Esophagus squamous epithelium (tissue), 5 donors: Measurements from ENCODE around the gene PTPRO. TPM values are rescaled to one million over a fixed set of nuclear protein-coding genes. Genes with fewer than 3 reads are reported as not detected.

ENCODE experiments used
- DNase-seq: peaks from one replicate; lab custom pipeline; 2025; lab: John Stamatoyannopoulos, UW
- H3K27ac ChIP-seq, 4 donors: fragments of 200-600 bp; sonication (generic); one replicate each; pipeline ENCODE4 v1.5.1; 2016 to 2019; ENCODE audit warnings: mild to moderate bottlenecking in 1 of 4
- H3K27me3 ChIP-seq, 4 donors: fragments of 200-600 bp; sonication (generic); 1 replicate in 3 of 4; 2 replicates in 1 of 4; pipeline versions ENCODE4 v1.5.1 to v1.6.0; 2017 to 2021; ENCODE audit warnings: antibody characterized with exemption in 1 of 4
- H3K36me3 ChIP-seq, 3 donors: fragments of 200-600 bp; sonication (generic); one replicate each; pipeline ENCODE4 v1.5.1; 2016 to 2019
- H3K4me1 ChIP-seq, 3 donors: fragments of 200-600 bp; sonication (generic); one replicate each; pipeline ENCODE4 v1.5.1; 2017 to 2019
- H3K4me3 ChIP-seq, 4 donors: fragments of 200-600 bp; sonication (generic); 1 replicate in 3 of 4; 2 replicates in 1 of 4; pipeline ENCODE4 v1.5.1; 2016 to 2019; ENCODE audit warnings: mild to moderate bottlenecking in 2 of 4, moderate library complexity in 1 of 4
- H3K9me3 ChIP-seq, 3 donors: fragments of 200-600 bp; sonication (generic); one replicate each; pipeline ENCODE4 v1.5.1; 2016 to 2019
- POLR2A ChIP-seq, 4 donors: fragments of 450-650 bp; IDR thresholded peaks; one replicate each; pipeline ENCODE4 v1.6.1; 2017; ENCODE audit warnings: antibody characterized with exemption in 4 of 4, mild to moderate bottlenecking in 4 of 4, moderate library complexity in 3 of 4
- WGBS, 2 donors: methylation state at CpG; one replicate each; pipeline ENCODE4 v1.1.5; 2018; 5-methylcytosine and 5-hydroxymethylcytosine counted together
- intact Hi-C: fragments of 100-400 bp; cut with DNase I; formaldehyde crosslinking; loops from one replicate; pipeline ENCODE4 v1.15.0; 2022
- total RNA-seq, 4 donors: library from RNA; depleted of rRNA; stranded (reverse); fragments of >200 nt; gene quantifications; one replicate each; pipeline ENCODE4 v1.1.0, GENCODE V29; 2016
- TF ChIP-seq, protein P1 (sequence below), 6 experiments: fragments of 450-650 bp in 4 of 6; fragments of 200-600 bp in 2 of 6; sonication (generic) in 2 of 6; IDR thresholded peaks; one replicate each; pipeline ENCODE4 v1.5.1; 2016 to 2019; ENCODE audit warnings: antibody characterized with exemption in 6 of 6, mild to moderate bottlenecking in 4 of 6, moderate library complexity in 4 of 6
- donor health status: DM: yes; HTN: yes; CAD: no.

Gene PTPRO
- total RNA-seq, 4 donors from 2014 or later, result 0.13 to 1.4 (median 0.76) TPM; not detected in 1

DNA sequence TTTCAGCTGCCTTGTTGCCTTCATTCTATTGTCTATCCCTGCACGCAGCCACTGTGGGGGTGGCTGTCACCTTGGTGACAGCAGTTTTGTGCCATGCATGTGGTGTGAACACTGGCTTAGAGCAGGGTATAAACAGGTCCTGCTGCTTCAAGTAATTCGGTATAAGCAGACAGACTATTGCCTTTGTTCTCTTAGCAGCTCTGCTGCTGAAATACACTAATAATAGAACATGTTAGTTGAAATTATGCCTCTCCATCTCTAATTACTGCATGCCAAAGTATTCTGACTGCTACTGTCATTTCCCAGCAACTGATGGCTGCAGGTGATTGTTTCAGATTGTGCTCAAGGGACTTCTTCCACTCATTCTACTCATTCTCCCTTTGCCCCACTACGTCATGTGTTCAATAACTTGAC lies 34.6 kb downstream of the PTPRO start:
- DNase-seq, result no peak
- H3K27ac ChIP-seq, result no peak overlapping the region
- no peaks in the 10 kb centered on the region for H3K4me1 ChIP-seq
- no peaks in the 10 kb centered on the region for H3K36me3 ChIP-seq
- H3K9me3 ChIP-seq, result no peaks in the 10 kb centered on the region
- 41 to 61% methylated on average over 3 of the region's 3 CpGs for WGBS, 2 donors
- TF ChIP-seq, protein P1, sequence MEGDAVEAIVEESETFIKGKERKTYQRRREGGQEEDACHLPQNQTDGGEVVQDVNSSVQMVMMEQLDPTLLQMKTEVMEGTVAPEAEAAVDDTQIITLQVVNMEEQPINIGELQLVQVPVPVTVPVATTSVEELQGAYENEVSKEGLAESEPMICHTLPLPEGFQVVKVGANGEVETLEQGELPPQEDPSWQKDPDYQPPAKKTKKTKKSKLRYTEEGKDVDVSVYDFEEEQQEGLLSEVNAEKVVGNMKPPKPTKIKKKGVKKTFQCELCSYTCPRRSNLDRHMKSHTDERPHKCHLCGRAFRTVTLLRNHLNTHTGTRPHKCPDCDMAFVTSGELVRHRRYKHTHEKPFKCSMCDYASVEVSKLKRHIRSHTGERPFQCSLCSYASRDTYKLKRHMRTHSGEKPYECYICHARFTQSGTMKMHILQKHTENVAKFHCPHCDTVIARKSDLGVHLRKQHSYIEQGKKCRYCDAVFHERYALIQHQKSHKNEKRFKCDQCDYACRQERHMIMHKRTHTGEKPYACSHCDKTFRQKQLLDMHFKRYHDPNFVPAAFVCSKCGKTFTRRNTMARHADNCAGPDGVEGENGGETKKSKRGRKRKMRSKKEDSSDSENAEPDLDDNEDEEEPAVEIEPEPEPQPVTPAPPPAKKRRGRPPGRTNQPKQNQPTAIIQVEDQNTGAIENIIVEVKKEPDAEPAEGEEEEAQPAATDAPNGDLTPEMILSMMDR (IDR thresholded peaks at IDR 0.05), result no peak
- no peak for TF ChIP-seq POLR2A (IDR thresholded peaks at IDR 0.05)
- intact Hi-C loops, result no loop called here
- H3K27me3 ChIP-seq, result no peaks in the 10 kb centered on the region
- H3K4me3 ChIP-seq, result no peak overlapping the region

DNA sequence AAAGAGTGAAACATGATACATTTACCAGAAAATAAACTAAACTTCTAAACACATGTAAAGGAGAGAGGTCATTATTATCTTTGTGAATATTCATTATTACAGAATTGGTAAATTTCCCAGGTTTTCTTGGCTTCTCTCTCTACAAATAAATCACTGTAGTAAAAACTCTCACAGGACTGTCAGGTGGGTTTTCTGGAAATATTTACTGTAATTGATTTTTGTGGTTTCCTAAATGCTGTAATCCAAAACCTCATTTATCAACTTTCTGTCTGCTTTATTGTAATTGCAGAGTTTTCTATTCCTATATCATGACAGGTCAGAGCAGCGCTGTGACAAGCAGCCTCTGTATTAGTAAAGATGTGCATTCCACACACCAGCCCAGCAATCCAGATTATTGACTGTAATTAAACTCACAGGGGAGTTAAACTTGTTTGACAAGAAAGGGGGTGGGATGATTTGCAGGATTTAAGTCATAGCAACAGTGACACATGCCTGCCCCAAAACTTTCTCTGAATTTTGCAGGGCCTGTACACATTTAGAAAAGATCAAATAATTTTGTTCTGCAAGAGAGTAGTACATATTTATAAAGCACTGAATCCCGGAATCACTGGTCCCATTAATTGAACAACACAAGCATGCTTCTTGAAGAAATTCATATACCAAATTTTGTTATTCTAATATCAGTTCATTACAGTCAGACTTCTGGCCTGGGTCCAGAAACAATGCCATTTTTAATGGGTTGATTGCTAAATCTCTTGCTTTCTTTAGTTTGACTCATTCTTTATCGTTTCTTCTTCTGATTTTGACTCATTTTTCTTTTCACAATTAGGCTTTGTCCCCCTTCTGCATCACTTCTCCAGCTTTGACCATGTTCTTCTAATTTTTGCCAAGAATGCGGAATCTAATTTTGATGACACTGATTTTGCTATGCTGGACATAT lies 42.2 kb downstream of the PTPRO start:
- Histone ChIP-seq H3K4me1 (peaks cover 0 to 6% (median 0%) of the 10 kb centered on the region in 3 donors), H3K36me3 (no peaks in the 10 kb centered on the region), H3K4me3 (no peak overlapping the region), H3K27me3 (peaks cover 0 to 6% (median 0%) of the 10 kb centered on the region in 4 donors), H3K27ac (no peak overlapping the region), H3K9me3 (no peaks in the 10 kb centered on the region)
- 42 to 50% methylated on average over 4 of the region's 4 CpGs for WGBS, 2 donors
- TF ChIP-seq, protein P1 (IDR thresholded peaks at IDR 0.05), result no peak
- TF ChIP-seq POLR2A (IDR thresholded peaks at IDR 0.05), result no peak
- no peak for DNase-seq
- intact Hi-C loops, result no loop called here

DNA sequence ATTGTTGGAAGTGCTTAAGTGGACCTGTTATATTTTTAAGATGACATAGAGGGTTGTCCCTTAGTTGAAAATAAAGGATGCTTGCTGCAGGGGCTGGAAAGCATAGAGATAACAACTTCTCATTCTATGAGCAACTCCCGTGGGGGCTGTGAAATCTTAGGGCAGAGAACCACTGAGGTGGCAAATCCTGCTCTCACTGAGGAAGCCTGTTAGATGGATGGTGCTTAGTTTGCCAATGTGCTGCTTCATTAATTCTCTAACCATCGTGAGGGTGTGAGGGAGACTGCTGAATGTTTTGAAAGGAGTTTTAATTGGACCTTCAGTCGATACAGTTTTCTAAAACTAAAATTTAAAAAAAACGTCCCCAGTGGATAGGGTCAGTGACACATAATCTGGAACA lies 46.5 kb downstream of the PTPRO start:
- Histone ChIP-seq H3K4me3 (no peak overlapping the region), H3K4me1 (peaks cover 0 to 6% (median 0%) of the 10 kb centered on the region in 3 donors), H3K9me3 (no peaks in the 10 kb centered on the region), H3K27me3 (peaks cover 0 to 6% (median 0%) of the 10 kb centered on the region in 4 donors), H3K27ac (no peak overlapping the region), H3K36me3 (no peaks in the 10 kb centered on the region)
- no peak for DNase-seq
- intact Hi-C loops, result no loop called here
- TF ChIP-seq, protein P1 (IDR thresholded peaks at IDR 0.05), result no peak
- no peak for TF ChIP-seq POLR2A (IDR thresholded peaks at IDR 0.05)
- WGBS, 2 donors, result 48 to 62% methylated on average over 4 of the region's 4 CpGs

DNA sequence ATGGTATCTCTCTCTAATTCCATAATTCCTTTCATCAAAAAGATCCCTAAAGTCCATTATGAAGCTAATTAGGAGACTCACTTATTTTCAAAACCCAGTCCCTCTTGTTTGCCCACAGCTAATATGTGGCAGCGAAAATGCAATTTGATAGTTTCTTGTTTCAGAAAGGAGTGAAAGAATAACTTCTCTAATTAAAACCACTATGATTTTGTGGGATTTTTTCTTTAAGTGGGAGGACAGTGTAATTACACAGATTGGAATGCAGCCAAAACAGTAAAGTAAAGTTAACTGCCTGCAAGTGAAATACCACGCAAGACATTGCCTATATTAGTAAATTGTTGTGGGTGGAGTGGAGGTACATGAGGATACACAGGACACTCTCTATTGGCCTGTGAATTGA lies 50.0 kb downstream of the PTPRO start:
- TF ChIP-seq, protein P1 (IDR thresholded peaks at IDR 0.05), result no peak
- TF ChIP-seq POLR2A (IDR thresholded peaks at IDR 0.05), result no peak
- WGBS, 2 donors, result 75 to 85% methylated on average over 2 of the region's 2 CpGs
- Histone ChIP-seq H3K4me3 (no peak overlapping the region), H3K36me3 (no peaks in the 10 kb centered on the region), H3K9me3 (no peaks in the 10 kb centered on the region), H3K27ac (no peak overlapping the region), H3K27me3 (peaks cover 0 to 6% (median 0%) of the 10 kb centered on the region in 4 donors), H3K4me1 (no peaks in the 10 kb centered on the region)
- intact Hi-C loops, result no loop called here
- DNase-seq, result no peak

DNA sequence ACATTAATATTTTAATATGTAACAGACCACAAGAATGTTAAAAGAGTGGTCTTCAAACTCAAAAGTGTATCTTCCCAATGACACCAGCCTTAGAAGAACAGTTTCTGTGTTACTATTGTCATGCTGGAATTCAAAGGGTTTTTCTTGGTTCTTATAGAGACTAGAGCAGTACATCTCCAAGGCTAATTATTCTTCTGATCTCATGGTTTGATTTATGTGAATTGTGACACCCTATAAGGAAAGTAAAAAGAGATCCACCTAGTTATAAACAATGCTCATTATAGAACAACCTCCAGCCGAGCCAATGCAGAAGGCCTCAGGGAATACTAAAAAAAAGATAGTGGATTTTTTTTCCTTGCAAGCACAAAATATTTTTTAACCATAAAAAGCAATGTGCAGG lies 65.5 kb downstream of the PTPRO start:
- TF ChIP-seq, protein P1 (IDR thresholded peaks at IDR 0.05), result no peak
- no peak for TF ChIP-seq POLR2A (IDR thresholded peaks at IDR 0.05)
- DNase-seq, result no peak
- H3K4me3 ChIP-seq, result no peak overlapping the region
- no peak overlapping the region for H3K27ac ChIP-seq
- intact Hi-C loops, result no loop called here
- no peaks in the 10 kb centered on the region for H3K4me1 ChIP-seq
- H3K9me3 ChIP-seq, result no peaks in the 10 kb centered on the region
- no peaks in the 10 kb centered on the region for H3K27me3 ChIP-seq
- WGBS, 2 donors, result 14 to 50% methylated on average over 1 of the region's 1 CpG
- no peaks in the 10 kb centered on the region for H3K36me3 ChIP-seq
